ENCODE results near the gene PEX5L.

DNA sequence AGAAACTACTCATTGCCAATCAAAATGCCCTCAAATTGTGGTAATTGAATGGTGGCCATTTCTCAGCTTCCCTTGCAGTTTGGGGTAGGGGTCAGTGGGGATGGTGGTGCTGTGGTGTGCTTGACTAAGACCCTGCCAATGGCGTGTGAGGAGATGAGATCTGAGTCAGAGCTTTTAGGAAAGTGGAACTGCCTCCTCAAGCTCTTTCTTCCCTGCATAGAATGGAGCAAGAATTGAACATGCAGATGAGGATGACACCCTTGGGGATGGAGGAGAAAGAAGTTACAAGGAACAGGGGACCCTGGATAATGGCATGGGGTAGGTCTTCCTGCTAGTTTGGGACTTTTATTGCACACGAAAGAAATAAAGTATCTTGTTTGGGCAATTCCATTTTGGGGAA, 188.0 kb downstream of the PEX5L start:
- TF ChIP-seq, protein P1, sequence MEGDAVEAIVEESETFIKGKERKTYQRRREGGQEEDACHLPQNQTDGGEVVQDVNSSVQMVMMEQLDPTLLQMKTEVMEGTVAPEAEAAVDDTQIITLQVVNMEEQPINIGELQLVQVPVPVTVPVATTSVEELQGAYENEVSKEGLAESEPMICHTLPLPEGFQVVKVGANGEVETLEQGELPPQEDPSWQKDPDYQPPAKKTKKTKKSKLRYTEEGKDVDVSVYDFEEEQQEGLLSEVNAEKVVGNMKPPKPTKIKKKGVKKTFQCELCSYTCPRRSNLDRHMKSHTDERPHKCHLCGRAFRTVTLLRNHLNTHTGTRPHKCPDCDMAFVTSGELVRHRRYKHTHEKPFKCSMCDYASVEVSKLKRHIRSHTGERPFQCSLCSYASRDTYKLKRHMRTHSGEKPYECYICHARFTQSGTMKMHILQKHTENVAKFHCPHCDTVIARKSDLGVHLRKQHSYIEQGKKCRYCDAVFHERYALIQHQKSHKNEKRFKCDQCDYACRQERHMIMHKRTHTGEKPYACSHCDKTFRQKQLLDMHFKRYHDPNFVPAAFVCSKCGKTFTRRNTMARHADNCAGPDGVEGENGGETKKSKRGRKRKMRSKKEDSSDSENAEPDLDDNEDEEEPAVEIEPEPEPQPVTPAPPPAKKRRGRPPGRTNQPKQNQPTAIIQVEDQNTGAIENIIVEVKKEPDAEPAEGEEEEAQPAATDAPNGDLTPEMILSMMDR (IDR thresholded peaks at IDR 0.05): no peak
- TF ChIP-seq POLR2AphosphoS5 (IDR thresholded peaks at IDR 0.05): no peak
- no peak for TF ChIP-seq EP300 (IDR thresholded peaks at IDR 0.05)

Data from stomach (tissue), 4 donors.